SU-DHL-6 (cell line): Measurements from ENCODE around the gene ARHGAP10.

Experiments used
- H2AFZ ChIP-seq: fragments of 200-600 bp; sonication (generic); 2 replicates; pipeline ENCODE4 v1.6.1; 2014; ENCODE audit warnings: low read depth, mild to moderate bottlenecking, moderate library complexity, mixed read lengths, antibody characterized with exemption, low read length; ENCODE audit not compliant: severe bottlenecking
- H3F3A ChIP-seq: fragments of 200-600 bp; shearing (Covaris generic); 2 replicates; pipeline ENCODE4 v1.6.0; 2016; ENCODE audit warnings: antibody characterized with exemption, mild to moderate bottlenecking; ENCODE audit not compliant: insufficient read depth
- H3K27ac ChIP-seq: fragments of 200-600 bp; sonication (generic); 2 replicates; pipeline ENCODE4 v1.5.1; 2016; ENCODE audit warnings: low read depth, mild to moderate bottlenecking, low read length, moderate library complexity, mixed read lengths
- H3K27me3 ChIP-seq: fragments of 200-600 bp; sonication (generic), shearing (Covaris generic); 2 replicates; pipeline ENCODE4 v1.6.0; 2014; ENCODE audit warnings: mild to moderate bottlenecking, low read length
- H3K36me3 ChIP-seq: fragments of 200-600 bp; sonication (generic); 2 replicates; pipeline ENCODE4 v1.6.1; 2014; ENCODE audit warnings: mild to moderate bottlenecking, low read length, mixed read lengths
- H3K4me2 ChIP-seq: fragments of 300-600, 200-600 bp; shearing (Covaris generic), sonication (generic); 2 replicates; pipeline ENCODE4 v1.6.0; 2014; ENCODE audit warnings: low read length, low read depth, mild to moderate bottlenecking; ENCODE audit not compliant: poor library complexity, severe bottlenecking
- H3K4me3 ChIP-seq: fragments of 200-600 bp; sonication (generic); 2 replicates; pipeline ENCODE4 v1.5.1; 2014; ENCODE audit warnings: antibody characterized with exemption, low read length, mild to moderate bottlenecking, mixed read lengths; ENCODE audit not compliant: insufficient read depth, poor library complexity, severe bottlenecking
- H3K79me2 ChIP-seq: fragments of 200-600 bp; sonication (generic); 2 replicates; pipeline ENCODE4 v1.6.1; 2014; ENCODE audit warnings: mild to moderate bottlenecking, low read length, moderate library complexity; ENCODE audit not compliant: insufficient read depth
- H3K9ac ChIP-seq: fragments of 200-600 bp; sonication (generic); 2 replicates; pipeline ENCODE4 v1.7.0; 2014; ENCODE audit warnings: mild to moderate bottlenecking, low read length
- H3K9me2 ChIP-seq: fragments of 200-600 bp; sonication (generic); replicated peaks from 2 replicates; pipeline ENCODE4 v1.6.1; 2014; ENCODE audit warnings: low read length; ENCODE audit not compliant: insufficient read depth
- H3K9me3 ChIP-seq: fragments of 200-600 bp; sonication (generic); 2 replicates; pipeline ENCODE4 v1.6.1; 2014; ENCODE audit warnings: low read length, mixed read lengths; ENCODE audit not compliant: insufficient read depth
- H4K20me1 ChIP-seq: fragments of 200-600 bp; sonication (generic); 2 replicates; pipeline ENCODE4 v1.6.1; 2014; ENCODE audit warnings: low read depth, mild to moderate bottlenecking, antibody characterized with exemption, low read length, moderate library complexity, mixed read lengths
- EZH2phosphoT487 ChIP-seq: fragments of 200-600 bp; sonication (generic), shearing (Covaris generic); conservative IDR thresholded peaks from 2 replicates; pipeline ENCODE4 v1.6.1; 2018; ENCODE audit warnings: mild to moderate bottlenecking, antibody characterized with exemption, low read length, moderate library complexity, mixed read lengths
- TF ChIP-seq, protein P1 (sequence below): fragments of 200-600 bp; sonication (generic); IDR thresholded peaks from one replicate; pipeline ENCODE4 v1.5.1; 2017; ENCODE audit warnings: antibody characterized with exemption, mild to moderate bottlenecking, low read length, moderate library complexity; ENCODE audit not compliant: insufficient read depth, poor library complexity, severe bottlenecking

Gene ARHGAP10

DNA sequence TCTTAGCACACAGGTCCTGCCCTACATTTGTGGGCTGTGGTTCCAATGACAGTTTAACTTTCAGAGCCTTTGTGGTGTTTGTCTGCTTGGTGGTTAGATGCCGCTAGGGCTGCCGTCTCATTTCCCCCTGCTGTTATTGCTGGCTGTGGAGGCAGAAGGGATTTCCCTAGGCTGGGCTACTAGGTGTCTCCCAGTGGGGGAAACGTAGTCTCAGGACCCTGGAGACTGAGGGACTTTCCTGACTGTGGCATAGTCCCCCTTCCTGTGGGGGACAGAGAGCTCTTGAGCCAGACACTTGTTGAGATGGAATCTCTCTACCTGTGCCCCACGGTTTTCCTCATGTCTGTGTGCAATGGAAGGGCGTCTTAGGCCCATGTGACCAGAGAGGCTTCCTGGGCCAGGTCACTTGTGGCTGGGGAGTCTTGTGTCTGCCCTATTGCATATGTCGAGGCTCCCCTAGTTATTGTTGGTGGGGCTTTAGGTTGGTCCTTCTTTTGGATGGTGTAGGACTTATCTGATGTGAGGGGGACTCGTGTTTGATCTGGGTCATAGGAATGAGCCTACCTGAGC is 68.2 kb downstream of the ARHGAP10 start:
- Histone ChIP-seq H3F3A (no peaks in the 10 kb centered on the region), H3K9me3 (no peaks in the 10 kb centered on the region), H3K4me3 (no peak overlapping the region), H3K9ac (no peak overlapping the region), H4K20me1 (no peaks in the 10 kb centered on the region), H3K27ac (no peak overlapping the region), H2AFZ (no peak overlapping the region), H3K4me2 (no peak overlapping the region), H3K27me3 (no peaks in the 10 kb centered on the region), H3K36me3 (no peaks in the 10 kb centered on the region), H3K79me2 (no peaks in the 10 kb centered on the region), H3K9me2 (no peaks in the 10 kb centered on the region)
- TF ChIP-seq EZH2phosphoT487, result no peak
- TF ChIP-seq, protein P1, sequence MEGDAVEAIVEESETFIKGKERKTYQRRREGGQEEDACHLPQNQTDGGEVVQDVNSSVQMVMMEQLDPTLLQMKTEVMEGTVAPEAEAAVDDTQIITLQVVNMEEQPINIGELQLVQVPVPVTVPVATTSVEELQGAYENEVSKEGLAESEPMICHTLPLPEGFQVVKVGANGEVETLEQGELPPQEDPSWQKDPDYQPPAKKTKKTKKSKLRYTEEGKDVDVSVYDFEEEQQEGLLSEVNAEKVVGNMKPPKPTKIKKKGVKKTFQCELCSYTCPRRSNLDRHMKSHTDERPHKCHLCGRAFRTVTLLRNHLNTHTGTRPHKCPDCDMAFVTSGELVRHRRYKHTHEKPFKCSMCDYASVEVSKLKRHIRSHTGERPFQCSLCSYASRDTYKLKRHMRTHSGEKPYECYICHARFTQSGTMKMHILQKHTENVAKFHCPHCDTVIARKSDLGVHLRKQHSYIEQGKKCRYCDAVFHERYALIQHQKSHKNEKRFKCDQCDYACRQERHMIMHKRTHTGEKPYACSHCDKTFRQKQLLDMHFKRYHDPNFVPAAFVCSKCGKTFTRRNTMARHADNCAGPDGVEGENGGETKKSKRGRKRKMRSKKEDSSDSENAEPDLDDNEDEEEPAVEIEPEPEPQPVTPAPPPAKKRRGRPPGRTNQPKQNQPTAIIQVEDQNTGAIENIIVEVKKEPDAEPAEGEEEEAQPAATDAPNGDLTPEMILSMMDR, result no peak

DNA sequence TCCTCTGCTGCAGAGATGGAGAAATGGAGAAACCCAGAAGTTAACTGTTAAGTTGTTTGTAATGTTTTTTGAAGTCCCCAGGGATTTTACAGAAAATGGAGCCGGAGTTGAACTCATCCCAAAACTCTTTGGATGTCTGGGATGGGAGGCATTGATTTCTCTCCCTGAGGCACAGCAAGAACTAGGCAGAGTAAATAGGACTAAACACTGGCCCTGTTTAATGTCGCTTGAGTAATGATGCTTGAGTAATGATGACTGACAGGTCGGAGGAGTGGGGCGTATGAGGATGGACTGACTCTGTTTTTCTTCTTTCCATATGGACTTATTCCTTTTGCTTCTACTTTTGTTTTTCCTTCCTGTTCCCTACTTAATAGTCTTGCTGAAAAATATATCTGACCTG is 69.9 kb downstream of the ARHGAP10 start:
- no peak overlapping the region for H3K9ac ChIP-seq
- no peak overlapping the region for H3K4me3 ChIP-seq
- TF ChIP-seq, protein P1, result no peak
- no peak for TF ChIP-seq EZH2phosphoT487
- H4K20me1 ChIP-seq, result no peaks in the 10 kb centered on the region
- no peaks in the 10 kb centered on the region for H3K79me2 ChIP-seq
- H3K9me2 ChIP-seq, result no peaks in the 10 kb centered on the region
- H2AFZ ChIP-seq, result no peak overlapping the region
- H3K27me3 ChIP-seq, result no peaks in the 10 kb centered on the region
- no peaks in the 10 kb centered on the region for H3K36me3 ChIP-seq
- H3K9me3 ChIP-seq, result no peaks in the 10 kb centered on the region
- no peak overlapping the region for H3K4me2 ChIP-seq
- H3K27ac ChIP-seq, result no peak overlapping the region
- no peaks in the 10 kb centered on the region for H3F3A ChIP-seq

DNA sequence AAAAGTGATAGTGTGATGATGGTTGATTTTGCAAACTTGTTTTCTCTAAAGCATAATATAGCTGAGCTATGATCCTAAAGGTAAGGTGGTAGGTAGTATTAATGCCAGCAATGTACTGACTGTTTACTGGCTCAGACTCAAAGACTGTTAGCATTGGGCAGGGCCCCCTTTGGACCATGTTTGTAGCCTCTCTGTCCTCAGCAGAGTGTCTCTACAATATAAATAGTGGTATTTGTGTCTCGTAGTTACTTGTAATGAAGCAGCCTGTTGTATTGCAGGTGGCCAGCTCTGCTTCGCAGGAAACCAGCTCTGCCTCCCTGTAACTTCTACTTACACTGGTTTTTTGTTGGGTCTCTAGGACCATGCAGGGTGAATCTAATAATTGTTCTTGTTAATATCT is 70.5 kb downstream of the ARHGAP10 start:
- Histone ChIP-seq H3K27me3 (no peaks in the 10 kb centered on the region), H3K9me2 (no peaks in the 10 kb centered on the region), H2AFZ (no peak overlapping the region), H3K4me2 (no peak overlapping the region), H3F3A (no peaks in the 10 kb centered on the region), H3K36me3 (no peaks in the 10 kb centered on the region), H3K27ac (no peak overlapping the region), H3K9me3 (no peaks in the 10 kb centered on the region), H3K9ac (no peak overlapping the region), H3K4me3 (no peak overlapping the region), H3K79me2 (no peaks in the 10 kb centered on the region), H4K20me1 (no peaks in the 10 kb centered on the region)
- TF ChIP-seq, protein P1, result no peak
- TF ChIP-seq EZH2phosphoT487, result no peak
